CD4-positive, alpha-beta T cell treated with Interleukin-1 beta for 1 hour (primary cell): ENCODE results near the gene SLC35F3.

ENCODE experiments used
- DNase-seq, 2 donors: peaks; one replicate each; pipeline ENCODE4 v3.0.0-alpha.2; 2020 to 2022

The SLC35F3 gene

DNA sequence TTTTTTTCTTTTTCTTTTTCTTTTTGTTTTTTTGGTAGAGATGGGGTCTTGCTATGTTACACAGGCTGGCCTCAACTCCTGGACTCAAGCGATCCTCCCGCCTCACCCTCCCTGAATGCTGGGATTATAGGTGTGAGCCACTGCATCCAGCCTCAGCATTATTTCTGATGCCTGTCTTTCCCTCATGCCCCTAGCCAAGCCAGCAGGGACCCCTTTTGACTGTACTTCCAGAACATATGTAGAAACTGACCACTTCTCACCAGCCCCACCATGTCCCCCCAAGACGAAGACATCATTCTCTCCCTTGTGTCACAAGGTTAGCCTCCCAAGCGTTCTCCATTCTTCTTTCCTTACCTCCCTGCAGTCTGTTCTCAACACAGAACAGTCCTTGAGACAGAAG is 360.8 kb downstream of the SLC35F3 start:
- no peak for DNase-seq

DNA sequence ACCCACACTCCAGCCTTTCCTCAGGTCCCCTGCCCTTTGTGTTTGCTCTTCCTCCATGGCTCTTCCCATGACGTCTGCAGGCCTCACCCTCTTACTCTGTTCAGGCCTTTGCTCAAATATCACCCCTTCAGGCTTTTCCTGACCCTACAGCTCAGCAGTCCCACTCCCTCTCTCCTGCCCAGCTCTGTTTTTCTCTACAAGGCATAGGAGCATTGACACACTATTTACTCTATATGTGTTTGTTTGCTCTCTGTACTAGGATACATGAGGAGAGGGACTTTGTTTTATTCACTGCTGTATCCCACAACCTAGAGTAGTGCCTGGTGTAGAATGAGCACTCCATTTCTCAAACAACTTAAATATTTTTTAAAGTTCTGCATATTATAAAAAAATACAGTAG is 361.4 kb downstream of the SLC35F3 start:
- DNase-seq = no peak

DNA sequence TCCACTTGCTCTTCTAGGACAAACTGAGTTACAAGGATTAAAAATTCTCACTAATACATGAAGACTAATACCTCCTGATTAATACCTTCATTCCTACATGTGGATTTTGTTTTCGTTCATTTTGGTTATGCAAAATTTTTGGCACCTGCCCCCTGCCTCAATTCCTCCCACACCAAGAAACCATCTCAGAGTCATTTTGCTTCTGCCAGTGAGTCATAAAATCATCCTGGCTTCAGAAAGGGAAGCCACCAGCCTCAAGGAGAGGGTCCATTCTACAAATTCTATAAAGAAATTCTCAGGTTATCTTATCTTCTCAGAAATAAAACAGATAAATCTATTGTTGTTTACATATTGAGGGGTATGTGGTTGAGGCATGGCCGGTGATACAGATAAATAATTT is 365.6 kb downstream of the SLC35F3 start:
- no peak for DNase-seq

DNA sequence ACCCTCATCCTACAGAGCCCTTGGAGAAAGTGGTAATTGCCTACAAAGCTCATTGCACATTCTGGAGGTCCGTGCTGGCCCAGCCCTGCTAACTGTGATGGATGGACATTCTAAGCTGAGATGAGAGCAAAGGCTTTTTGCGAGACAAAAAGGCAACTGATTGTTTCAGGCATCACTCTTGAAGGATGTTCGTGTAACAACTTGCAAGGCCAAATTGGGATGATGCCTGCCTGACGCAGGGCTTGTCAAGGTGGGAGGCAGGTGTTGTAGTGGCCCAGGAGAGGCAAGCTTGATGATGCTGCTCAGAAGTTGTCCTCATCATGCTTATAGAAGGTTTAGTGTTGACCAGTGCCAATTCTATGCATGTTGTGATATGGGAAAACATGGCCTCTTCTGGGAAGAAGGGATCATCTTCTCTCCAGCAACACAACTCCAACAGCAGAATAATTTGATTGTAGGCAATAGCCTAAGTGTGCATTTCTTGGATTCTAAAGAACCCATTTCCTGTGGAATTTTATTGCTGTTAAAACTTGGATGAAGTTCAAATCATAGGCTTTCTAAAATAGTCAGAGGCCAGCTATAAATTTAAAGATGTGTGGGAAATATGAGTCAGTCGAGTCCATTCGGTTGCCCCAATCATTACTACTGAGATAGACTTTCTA is 366.2 kb downstream of the SLC35F3 start:
- no peak for DNase-seq

DNA sequence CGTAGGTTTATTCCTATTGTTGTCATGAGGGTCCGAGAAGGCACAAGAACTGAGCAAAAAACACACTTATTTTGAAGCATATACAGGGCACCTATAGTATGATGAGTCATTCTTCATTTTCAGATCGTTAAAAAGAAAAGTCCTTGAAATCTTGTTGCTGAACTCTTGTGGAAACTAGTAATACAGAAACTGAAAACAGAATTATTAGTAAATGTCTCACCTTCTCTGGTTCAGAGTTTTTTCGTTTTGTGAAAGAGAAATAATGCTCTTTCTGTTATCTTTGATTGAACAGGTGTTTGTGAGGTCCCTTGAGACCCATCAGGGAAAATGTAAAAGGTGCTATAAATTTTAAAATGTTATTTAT is 366.7 kb downstream of the SLC35F3 start:
- DNase-seq = no peak

DNA sequence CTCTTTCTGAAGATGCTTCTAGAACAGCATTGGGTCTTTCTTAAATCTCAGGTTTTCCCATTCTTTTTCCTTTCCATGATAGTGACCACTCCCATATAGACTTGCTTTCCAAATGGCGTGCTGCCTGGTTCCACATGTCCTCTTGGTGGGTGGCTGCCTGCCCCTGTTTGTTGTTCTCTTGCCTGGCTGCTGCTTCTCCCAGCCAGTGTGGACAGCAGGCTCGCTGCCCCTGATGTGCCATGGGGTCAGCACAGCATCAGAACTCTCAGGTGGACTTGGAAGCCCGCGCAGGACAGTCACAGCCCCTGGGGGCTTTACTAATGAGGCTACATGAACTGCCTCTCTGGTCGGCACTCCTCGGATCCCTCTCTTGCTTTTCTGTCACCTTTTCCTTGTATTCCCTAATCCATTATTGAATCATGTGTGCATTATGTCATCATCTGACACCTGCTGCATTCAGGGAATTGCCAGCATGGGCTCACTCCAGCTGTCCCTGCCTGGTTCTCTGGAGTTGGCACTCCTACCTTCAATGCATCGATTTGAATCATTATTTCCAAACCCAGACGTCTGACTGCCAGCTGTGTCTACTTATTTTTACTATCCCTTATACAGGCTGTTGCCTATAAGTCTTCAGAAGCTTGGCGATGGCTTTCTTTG is 368.3 kb downstream of the SLC35F3 start:
- no peak for DNase-seq

DNA sequence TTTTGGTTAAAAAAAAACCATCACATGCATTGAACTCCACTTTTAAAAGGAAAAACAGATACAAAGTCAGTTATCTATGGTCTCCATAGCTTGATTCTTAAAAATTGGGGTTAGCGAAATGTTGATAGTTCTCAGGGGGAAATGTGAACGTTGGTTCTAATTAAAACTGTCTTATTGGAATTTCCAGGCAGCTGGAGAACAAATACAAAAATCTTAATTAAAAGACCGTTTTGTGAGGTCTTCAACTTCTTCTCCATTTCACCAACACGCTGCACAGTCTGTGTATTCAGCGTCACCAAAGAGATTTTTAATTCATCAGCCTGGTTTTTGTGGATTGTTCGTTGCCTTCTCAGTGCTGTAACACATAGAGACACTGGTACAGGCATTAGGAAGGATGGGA is 369.5 kb downstream of the SLC35F3 start:
- no peak for DNase-seq

DNA sequence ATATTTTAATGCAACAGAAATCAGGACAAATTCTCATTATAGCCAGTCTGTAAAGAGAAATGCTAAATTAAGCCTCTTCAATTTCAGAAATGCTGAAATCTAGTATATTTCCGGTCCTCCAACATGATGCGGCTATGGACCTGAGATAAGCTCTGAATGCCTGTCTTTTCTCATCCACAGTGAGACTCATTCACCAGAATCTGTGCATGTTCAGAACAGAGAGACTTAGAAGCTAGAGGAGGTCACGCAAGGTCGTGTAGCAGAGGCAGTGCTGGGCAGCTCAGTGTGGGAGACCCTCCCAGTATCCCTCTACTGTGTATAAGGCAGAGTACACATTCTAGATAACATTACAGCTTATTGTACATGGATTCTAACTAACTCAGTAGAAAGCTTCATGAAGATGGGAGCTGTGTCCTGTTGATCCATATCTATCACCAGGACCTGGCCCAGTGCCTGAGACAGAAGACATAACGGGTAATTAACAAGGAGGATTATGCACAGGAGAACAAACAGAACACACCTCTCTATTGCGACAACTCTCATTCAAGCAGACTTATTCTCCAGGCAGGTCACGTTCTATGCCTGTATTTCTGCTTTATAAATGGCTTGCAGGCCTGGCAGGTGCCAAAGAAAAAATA is 371.8 kb downstream of the SLC35F3 start:
- DNase-seq = no peak

DNA sequence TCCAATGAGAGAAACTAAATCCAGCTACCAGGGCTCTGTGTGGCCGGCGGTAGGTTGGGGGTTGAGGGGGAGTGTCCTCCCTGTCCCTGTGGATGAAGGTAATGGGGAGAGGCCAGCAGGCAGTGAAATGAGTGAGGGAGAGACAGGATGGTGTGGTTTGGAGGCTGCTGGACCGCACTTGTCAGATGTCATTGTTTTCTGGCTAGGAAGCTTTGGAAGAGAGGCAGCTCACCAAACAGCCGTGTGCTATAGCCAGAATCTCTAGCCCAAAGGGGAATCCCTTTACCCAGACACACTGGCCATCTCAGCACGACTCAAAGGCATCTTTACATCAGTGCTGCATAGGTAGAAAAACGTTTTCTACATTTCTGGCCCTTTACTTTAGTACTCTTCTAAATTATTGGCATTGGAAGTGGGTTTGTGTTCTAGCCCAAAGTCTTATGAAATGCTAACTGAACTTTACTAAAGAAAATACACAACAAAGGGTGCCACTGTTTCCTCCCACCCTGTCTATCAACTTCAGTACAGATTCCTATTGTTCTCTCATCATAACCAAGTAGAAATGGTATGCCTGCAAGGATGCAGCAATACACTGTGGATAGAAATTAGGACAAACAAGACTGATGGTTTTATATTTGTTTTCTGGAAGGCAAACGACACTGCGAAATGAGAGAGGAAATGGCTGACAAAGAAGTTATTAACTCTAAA is 372.8 kb downstream of the SLC35F3 start:
- no peak for DNase-seq

DNA sequence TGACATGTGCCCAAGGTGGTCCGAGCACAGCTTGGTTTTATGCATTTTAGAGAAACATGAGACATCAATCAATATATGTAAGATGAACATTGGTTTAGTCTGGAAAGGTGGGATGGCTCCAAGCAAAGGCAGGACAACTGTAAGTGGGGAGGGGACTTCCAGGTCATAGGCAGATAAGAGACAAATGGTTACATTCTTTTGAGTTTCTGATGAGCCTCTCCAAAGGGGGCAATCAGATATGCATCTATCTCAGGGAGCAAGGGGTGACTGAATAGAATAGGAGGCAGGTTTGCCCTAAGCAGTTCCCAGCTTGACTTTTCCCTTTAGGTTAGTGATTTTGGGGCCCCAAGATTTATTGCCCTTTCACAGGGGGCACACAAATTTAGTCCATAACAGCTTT is 374.5 kb downstream of the SLC35F3 start:
- DNase-seq = no peak

DNA sequence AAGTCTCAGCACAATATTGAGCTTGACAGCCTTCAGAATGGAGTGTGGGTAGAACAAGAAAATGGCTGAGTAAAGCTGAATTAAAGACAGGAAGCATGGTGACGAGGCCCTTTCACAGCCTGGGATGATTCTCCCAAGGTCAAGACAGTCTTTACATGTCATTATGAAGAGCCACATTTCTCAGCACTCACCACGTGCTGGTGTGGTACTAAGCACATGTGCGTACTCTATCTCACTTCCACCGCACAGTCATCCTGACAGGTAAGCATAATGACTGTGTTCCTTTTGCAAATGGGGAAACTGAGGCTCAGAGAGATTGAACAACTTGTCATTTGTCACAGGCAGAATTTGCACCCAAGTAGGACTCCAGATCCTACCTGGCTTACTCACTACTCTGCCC is 376.0 kb downstream of the SLC35F3 start:
- no peak for DNase-seq

DNA sequence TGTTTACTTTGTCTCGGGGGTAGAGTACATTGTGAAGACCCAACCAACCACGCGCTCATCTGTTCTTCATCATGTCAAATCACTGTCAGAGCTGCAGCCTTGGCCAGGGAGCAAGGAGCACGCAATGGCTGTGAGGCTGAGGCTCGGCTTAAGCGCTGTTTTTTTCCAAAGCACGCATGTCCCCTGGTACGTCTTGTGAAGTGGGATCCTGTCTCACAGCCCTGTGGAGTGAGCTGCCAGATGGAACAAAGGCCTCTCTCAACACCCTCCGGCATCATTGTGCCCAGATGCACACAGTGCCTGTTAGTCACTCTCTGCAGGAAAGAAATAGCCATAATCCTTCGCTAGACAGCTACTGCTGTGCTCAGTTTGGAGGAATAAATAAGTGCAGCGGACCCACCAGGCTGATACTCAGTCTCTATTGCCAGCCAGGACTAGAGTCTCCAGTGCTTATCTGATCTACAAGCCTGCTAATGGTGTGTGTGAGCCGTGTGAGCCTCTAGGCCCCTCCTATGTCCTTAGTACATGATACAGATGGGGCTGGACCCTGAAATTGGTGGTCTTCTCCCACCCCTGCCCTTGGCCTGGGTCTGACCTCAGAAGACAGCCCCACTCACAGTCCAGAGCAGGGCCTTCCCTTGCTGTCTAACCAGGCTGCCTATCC is 377.5 kb downstream of the SLC35F3 start:
- no peak for DNase-seq

DNA sequence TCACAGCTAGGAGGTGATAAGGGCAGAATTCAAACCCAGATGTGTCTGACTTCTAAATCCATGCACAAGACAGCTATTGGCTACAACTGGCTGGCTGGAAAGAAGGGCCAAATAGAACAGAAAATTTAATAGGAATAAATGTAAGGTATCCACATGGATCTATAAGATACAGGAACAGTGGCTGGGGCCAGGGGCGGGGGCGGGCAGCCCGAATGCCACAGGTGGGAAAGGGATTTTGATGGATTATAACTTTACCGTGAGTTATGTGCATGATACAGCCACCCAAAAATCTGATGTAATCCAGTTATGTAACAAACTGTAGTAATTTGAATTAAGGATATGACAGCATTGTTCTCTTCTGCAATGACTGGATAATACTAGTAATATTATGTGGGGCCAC is 381.7 kb downstream of the SLC35F3 start:
- DNase-seq = no peak

DNA sequence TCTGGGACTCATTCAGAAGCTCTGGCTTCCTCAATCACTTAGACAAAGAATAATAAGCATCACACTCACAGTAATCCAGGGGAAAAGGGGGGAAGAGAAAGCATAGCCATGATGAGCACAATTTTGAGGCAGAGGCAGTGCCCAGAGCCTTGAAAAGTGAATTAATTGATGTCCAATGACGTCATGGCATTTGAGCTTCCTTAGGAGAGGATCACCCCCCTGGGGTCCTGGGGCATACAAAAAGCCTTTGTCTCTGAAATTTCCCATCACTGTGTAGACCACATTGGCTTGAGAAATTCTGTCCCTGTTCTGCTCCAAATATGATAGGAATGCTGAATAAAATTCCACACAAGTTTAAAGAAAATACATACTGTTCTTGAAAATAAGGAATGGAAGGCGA is 384.5 kb downstream of the SLC35F3 start:
- DNase-seq = no peak

DNA sequence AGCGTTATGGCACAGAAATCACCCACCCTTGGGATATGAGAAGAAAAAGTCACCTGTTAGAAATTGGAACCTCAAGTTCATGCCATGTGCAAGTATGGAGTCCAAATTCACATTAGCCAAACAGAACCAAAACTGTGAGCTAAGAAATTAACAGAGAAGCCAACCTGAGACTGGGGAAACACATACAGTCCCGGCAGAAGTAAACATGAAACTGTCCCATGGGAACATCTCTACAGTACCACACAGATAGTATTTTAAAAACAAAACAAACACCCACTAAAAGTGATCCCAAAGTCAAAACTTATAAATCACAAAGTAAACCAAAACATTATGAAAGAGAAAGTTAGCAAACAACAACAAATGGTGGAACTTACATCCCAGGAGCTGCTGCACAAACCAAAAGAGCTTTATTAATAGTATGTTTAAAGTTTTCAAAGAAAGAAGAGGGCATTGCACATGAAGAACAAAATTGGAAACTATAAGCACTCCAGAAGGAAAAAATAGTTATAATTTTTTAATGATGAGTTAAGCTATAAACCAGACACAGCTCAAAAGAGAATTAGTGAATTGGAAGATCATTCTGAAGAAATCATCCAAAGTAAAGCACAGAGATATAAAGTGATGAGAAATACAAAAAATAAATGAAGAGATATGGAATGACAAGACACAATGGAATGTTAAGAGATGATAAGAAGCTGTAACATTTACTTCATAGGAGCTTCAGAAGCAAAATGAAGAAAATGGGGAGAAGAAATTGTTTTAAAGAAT is 385.2 kb downstream of the SLC35F3 start:
- no peak for DNase-seq

DNA sequence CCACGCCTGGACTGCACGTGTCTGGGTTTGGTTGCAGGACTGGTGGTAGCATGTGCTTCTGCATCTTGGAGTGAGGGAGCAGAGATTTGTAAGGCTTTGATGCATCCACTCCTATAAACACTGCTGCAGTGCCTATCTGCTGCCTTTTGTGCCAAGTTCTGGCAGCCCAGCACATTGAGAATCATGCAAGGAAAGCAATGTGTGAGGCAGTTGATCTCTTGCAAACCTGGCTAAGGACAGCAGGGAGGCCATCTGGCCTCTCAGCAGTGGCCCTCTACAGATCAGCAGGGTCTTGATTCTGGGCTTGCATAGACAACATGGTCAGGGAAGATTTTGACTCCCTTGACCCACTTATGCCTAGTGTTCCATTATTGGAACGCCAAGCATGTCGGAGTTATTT is 387.5 kb downstream of the SLC35F3 start:
- DNase-seq = no peak

DNA sequence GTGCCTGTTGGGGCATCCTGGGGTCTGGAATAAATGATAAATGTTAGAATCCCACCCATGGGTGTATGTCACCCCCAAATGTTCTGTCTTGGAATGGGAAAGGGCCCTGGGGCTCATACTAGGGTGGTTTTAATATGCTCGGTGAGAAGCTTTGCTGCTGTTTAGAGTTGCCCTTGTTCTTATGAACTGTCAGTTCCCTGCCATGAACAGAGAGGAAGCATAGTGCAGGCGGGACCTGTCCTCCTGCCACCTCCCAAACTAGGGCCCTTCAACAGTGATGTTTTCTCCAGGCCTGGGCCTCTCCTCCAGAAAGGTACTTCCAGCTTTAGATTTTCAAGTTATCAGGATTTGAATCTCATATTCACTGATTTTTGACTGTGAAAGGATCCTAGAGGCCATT is 388.1 kb downstream of the SLC35F3 start:
- DNase-seq = no peak

DNA sequence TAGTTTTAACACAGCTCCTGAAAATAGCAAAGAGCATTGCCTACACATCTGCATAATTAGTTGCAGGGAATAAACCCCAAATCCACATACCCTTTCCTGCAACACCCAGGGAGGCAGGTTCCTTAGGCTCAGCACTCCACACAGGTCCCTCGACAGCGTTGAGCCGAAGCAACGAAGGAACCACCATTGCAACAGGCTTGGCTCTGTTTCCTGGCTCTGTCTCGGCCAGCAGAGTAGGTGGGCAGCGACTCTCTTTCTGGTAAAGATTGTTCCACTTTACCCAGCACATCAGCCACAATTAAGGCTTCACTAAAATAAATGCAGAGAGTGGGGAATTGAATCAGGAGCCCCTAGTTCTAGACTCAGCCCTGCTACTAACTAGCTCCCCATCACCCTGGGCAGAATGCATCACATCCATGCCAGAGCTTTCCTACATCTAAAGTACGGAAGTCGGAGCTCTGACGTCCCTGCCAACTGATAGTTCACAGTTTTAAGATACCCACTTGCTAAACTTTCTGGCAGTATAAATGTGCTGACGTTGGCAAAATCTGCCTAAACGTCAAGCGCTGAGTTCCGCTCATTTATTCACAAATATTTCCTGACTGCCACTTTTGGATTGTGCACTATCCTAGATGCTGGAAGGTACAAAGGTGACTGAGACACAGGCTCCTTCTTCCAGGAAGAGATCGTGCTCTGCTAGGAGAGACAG is 389.8 kb downstream of the SLC35F3 start:
- no peak for DNase-seq

DNA sequence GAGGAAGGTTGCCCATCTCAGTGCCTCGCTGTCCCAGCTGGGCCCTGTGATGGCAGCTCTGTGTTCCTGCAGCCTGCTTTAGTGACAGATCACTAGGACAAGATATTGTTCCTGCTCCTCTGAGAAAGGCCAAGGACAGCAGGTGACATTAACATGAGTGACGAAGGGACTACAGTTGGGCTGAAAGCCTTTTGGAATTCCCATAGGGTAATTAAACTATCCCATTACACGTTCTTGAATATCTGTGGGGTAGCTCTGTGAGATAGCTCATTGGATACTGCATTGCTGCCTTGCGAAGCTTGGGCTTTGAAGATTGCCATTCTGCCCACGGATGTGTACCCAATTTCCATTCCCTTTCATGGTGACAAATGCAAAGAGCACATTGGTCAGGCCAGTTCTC is 390.6 kb downstream of the SLC35F3 start:
- DNase-seq = no peak

DNA sequence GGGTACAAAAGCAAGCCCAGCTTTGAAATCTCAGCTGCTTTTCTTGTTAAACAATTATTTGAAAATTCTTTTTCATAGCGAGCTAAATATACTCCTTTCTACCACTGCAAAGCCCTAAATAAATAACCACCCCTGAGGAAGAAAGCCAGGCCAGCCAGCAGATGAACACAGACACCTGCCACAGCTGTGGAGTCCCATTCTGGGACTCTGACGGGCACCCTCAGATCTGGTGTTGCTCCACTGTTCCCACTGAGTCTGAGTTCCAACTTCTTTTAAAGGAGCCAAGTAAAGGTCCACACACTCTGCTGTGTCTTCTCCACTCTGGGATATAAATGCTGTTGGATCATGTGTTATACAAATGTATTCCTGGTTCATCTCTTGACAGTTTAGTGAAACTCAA is 391.1 kb downstream of the SLC35F3 start:
- DNase-seq = no peak

DNA sequence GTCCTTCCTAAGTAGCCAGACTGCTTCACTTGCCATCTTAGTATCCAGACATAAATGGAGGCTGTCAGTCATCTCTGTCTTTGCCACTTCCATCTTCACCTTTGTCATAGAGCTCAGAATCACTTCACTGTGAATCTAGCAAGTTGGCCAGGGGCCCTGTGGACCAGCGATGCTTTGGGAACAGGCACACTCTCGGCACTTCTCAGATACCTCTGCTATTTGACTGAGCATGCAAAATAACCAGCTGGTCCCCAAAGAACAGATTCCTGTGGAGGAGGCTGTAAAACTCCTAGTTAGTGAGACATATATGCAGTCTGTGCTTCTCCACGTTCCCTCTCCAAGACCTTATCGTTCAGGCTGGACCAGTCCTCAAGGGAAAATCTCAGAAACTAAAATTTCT is 392.0 kb downstream of the SLC35F3 start:
- DNase-seq = no peak

DNA sequence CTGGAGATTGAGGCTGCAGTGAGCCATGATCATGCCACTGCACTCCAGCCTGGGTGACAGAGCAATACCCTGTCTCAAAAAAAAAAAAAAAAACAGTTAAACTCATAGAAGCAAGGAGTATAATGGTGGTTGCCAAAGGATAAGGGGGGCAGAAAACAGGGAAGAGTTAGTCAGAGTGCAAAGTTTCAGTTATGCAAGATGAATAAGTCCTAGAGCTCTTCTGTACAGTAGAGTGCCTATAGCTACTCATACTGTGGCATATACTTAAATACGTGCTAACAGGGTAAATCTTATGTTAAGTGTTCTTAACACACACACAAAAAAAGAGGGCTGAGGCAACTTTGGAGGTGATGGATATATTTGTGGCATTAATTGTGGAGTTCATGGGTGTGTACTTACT is 393.2 kb downstream of the SLC35F3 start:
- no peak for DNase-seq
